IMR-90 (cell line): ENCODE measurements around the gene PID1.

Source experiments
- BHLHE40 ChIP-seq: fragments of 150-350 bp; IDR thresholded peaks from 2 replicates; pipeline ENCODE4 v1.6.1; 2016; ENCODE audit warnings: mild to moderate bottlenecking, low read depth, low read length
- CHD1 ChIP-seq: IDR thresholded peaks from 2 replicates; pipeline ENCODE4 v1.6.1; 2012; ENCODE audit warnings: low read depth, low read length, improper control_type of control experiment
- MAZ ChIP-seq: IDR thresholded peaks from 2 replicates; pipeline ENCODE4 v1.6.1; 2012; ENCODE audit warnings: low read depth, mild to moderate bottlenecking, low read length, improper control_type of control experiment, moderate library complexity, borderline replicate concordance
- MXI1 ChIP-seq: IDR thresholded peaks from 2 replicates; pipeline ENCODE4 v1.6.1; 2012; ENCODE audit warnings: low read depth, mild to moderate bottlenecking, low read length, moderate library complexity, borderline replicate concordance
- NFE2L2 ChIP-seq: fragments of 150-350 bp; IDR thresholded peaks from 2 replicates; pipeline ENCODE4 v1.6.1; 2016; ENCODE audit warnings: low read depth, mild to moderate bottlenecking, low read length
- POLR2A ChIP-seq: IDR thresholded peaks from 2 replicates; pipeline ENCODE4 v1.6.1; 2012; ENCODE audit warnings: mild to moderate bottlenecking, low read depth, low read length
- RAD21 ChIP-seq: IDR thresholded peaks from 2 replicates; pipeline ENCODE4 v1.6.1; 2012; ENCODE audit warnings: low read length, improper control_type of control experiment
- RCOR1 ChIP-seq: IDR thresholded peaks from 2 replicates; pipeline ENCODE4 v1.6.1; 2012; ENCODE audit warnings: mild to moderate bottlenecking, low read length, improper control_type of control experiment; ENCODE audit not compliant: insufficient replicate concordance
- RFX5 ChIP-seq: IDR thresholded peaks from 2 replicates; pipeline ENCODE4 v1.8.0; 2012; ENCODE audit warnings: low read depth, mild to moderate bottlenecking, low read length, moderate library complexity
- SMC3 ChIP-seq: fragments of 150-350 bp; IDR thresholded peaks from 2 replicates; pipeline ENCODE4 v1.6.1; 2016; ENCODE audit warnings: low read depth, mild to moderate bottlenecking, antibody characterized with exemption, low read length, moderate library complexity
- TF ChIP-seq, protein P1 (sequence below): conservative IDR thresholded peaks from 2 replicates; pipeline ENCODE4 v1.5.1; 2012; ENCODE audit warnings: mild to moderate bottlenecking, low read depth, low read length, improper control_type of control experiment
- TF ChIP-seq, protein P2 (sequence below): fragments of 150-350 bp; IDR thresholded peaks from 2 replicates; pipeline ENCODE4 v1.6.1; 2016; ENCODE audit warnings: low read depth, mild to moderate bottlenecking, low read length, moderate library complexity, borderline replicate concordance
- TF ChIP-seq, protein P3 (sequence below): fragments of 150-350 bp; IDR thresholded peaks from 2 replicates; pipeline ENCODE4 v1.6.1; 2017; ENCODE audit warnings: mild to moderate bottlenecking, antibody characterized with exemption, low read length, low read depth

DNA sequence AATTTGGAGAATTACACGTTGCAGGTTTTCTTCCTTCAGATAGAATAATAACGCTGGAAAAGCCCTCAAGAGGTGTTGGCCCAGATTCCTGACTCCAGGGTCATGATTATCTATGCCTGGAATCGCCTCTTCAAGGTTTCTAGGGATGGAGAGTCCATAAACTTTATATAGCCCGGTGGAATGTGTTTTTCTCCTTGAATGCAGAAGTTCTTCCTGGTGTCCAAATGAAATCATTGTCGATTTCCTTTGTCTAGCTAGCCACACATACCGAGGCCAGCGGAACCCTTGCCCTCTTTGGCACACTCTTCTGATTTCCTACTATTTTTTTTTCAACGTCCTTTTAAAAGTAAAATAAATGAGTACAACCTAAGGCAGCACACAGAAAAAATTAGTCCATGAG is 117.8 kb downstream of the PID1 start:
- TF ChIP-seq, protein P1, sequence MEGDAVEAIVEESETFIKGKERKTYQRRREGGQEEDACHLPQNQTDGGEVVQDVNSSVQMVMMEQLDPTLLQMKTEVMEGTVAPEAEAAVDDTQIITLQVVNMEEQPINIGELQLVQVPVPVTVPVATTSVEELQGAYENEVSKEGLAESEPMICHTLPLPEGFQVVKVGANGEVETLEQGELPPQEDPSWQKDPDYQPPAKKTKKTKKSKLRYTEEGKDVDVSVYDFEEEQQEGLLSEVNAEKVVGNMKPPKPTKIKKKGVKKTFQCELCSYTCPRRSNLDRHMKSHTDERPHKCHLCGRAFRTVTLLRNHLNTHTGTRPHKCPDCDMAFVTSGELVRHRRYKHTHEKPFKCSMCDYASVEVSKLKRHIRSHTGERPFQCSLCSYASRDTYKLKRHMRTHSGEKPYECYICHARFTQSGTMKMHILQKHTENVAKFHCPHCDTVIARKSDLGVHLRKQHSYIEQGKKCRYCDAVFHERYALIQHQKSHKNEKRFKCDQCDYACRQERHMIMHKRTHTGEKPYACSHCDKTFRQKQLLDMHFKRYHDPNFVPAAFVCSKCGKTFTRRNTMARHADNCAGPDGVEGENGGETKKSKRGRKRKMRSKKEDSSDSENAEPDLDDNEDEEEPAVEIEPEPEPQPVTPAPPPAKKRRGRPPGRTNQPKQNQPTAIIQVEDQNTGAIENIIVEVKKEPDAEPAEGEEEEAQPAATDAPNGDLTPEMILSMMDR, result no peak
- TF ChIP-seq RAD21, result no peak
- TF ChIP-seq MAZ, result no peak
- no peak for TF ChIP-seq BHLHE40
- TF ChIP-seq POLR2A, result no peak
- TF ChIP-seq, protein P2, sequence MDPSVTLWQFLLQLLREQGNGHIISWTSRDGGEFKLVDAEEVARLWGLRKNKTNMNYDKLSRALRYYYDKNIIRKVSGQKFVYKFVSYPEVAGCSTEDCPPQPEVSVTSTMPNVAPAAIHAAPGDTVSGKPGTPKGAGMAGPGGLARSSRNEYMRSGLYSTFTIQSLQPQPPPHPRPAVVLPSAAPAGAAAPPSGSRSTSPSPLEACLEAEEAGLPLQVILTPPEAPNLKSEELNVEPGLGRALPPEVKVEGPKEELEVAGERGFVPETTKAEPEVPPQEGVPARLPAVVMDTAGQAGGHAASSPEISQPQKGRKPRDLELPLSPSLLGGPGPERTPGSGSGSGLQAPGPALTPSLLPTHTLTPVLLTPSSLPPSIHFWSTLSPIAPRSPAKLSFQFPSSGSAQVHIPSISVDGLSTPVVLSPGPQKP, result no peak
- TF ChIP-seq, protein P3, sequence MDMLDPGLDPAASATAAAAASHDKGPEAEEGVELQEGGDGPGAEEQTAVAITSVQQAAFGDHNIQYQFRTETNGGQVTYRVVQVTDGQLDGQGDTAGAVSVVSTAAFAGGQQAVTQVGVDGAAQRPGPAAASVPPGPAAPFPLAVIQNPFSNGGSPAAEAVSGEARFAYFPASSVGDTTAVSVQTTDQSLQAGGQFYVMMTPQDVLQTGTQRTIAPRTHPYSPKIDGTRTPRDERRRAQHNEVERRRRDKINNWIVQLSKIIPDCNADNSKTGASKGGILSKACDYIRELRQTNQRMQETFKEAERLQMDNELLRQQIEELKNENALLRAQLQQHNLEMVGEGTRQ, result no peak
- TF ChIP-seq SMC3, result no peak
- no peak for TF ChIP-seq CHD1
- TF ChIP-seq RCOR1, result no peak
- TF ChIP-seq NFE2L2, result no peak
- no peak for TF ChIP-seq MXI1
- no peak for TF ChIP-seq RFX5
